Mesendoderm (in vitro differentiated cells): Measurements from ENCODE around the gene PITPNM1.

Experiments used
- DNase-seq: peaks from one replicate; pipeline ENCODE4 v3.0.0; 2013
- H2AK5ac ChIP-seq: 2 replicates; pipeline ENCODE4 v1.6.1; 2013; ENCODE audit warnings: low read length, inconsistent platforms
- H2BK120ac ChIP-seq: 2 replicates; pipeline ENCODE4 v1.6.1; 2013; ENCODE audit warnings: low read depth, mild to moderate bottlenecking, low read length, moderate library complexity, mixed read lengths
- H2BK15ac ChIP-seq: replicated peaks from 2 replicates; pipeline ENCODE4 v1.6.1; 2013; ENCODE audit warnings: low read depth, mild to moderate bottlenecking, moderate library complexity
- H2BK5ac ChIP-seq: 2 replicates; pipeline ENCODE4 v1.6.1; 2013; ENCODE audit warnings: low read length, inconsistent platforms
- H3K18ac ChIP-seq: 2 replicates; pipeline ENCODE4 v1.6.1; 2013; ENCODE audit warnings: mild to moderate bottlenecking, low read length, mixed read lengths
- H3K23ac ChIP-seq: one replicate; pipeline ENCODE4 v1.6.1; 2013; ENCODE audit warnings: low read length
- H3K27ac ChIP-seq: 2 replicates; pipeline ENCODE4 v1.5.1; 2013; ENCODE audit warnings: low read depth, mild to moderate bottlenecking, inconsistent platforms, low read length, moderate library complexity
- H3K27me3 ChIP-seq: 2 replicates; pipeline ENCODE4 v1.6.1; 2013; ENCODE audit warnings: low read length, control low read depth, mild to moderate bottlenecking, inconsistent platforms; ENCODE audit not compliant: insufficient read depth, poor library complexity
- H3K36me3 ChIP-seq: 2 replicates; pipeline ENCODE4 v1.6.1; 2013; ENCODE audit warnings: low read length, inconsistent platforms; ENCODE audit not compliant: control insufficient read depth, insufficient read depth
- H3K4ac ChIP-seq: one replicate; pipeline ENCODE4 v1.6.1; 2013; ENCODE audit warnings: low read depth, mild to moderate bottlenecking, low read length, moderate library complexity
- H3K4me1 ChIP-seq: 2 replicates; pipeline ENCODE4 v1.6.1; 2013; ENCODE audit warnings: low read depth, low read length, inconsistent platforms; ENCODE audit not compliant: control insufficient read depth
- H3K4me2 ChIP-seq: 2 replicates; pipeline ENCODE4 v1.6.1; 2013; ENCODE audit warnings: low read length
- H3K4me3 ChIP-seq: 2 replicates; pipeline ENCODE4 v1.5.1; 2013; ENCODE audit warnings: mild to moderate bottlenecking, low read length
- H3K56ac ChIP-seq: one replicate; pipeline ENCODE4 v1.6.1; 2013; ENCODE audit warnings: low read length
- H3K79me1 ChIP-seq: 2 replicates; pipeline ENCODE4 v1.6.1; 2013; ENCODE audit warnings: low read length, inconsistent platforms
- H3K79me2 ChIP-seq: 2 replicates; pipeline ENCODE4 v1.6.1; 2013; ENCODE audit warnings: mild to moderate bottlenecking, low read length; ENCODE audit not compliant: control insufficient read depth, insufficient read depth
- H3K9ac ChIP-seq: 2 replicates; pipeline ENCODE4 v1.6.1; 2013; ENCODE audit warnings: low read length, inconsistent platforms
- H4K5ac ChIP-seq: one replicate; pipeline ENCODE4 v1.6.1; 2013; ENCODE audit warnings: low read length
- H4K8ac ChIP-seq: one replicate; pipeline ENCODE4 v1.6.1; 2013; ENCODE audit warnings: low read depth, mild to moderate bottlenecking, control low read depth, low read length, moderate library complexity
- WGBS: extraction: QIAGEN DNeasy Blood & Tissue Kit; methylation state at CpG from one replicate; pipeline ENCODE4 v1.1.7; 2013; ENCODE audit warnings: low lambda C conversion rate, missing lambda C conversion rate; ENCODE audit not compliant: insufficient coverage; ENCODE audit errors: extremely low coverage; 5-methylcytosine and 5-hydroxymethylcytosine counted together

PITPNM1 gene

GRCh38 chr11:67464411-67465188 is 40.6 kb downstream of the PITPNM1 start:
- Histone ChIP-seq H3K4me1 (peaks cover 3% of the 10 kb centered on the region), H3K56ac (peak overlapping the region; percentile 99), H3K4ac (peak overlapping the region; percentile 66), H3K18ac (peak overlapping the region; percentile 75), H3K4me3 (peak overlapping the region; percentile 80), H3K27ac (peak overlapping the region; percentile 57), H3K9ac (peak overlapping the region; percentile 91), H4K5ac (no peak overlapping the region), H3K79me1 (peaks cover 2% of the 10 kb centered on the region), H2AK5ac (peak overlapping the region; percentile 67), H2BK120ac (no peak overlapping the region), H3K36me3 (no peaks in the 10 kb centered on the region), H4K8ac (peak overlapping the region; percentile 44), H2BK15ac (no peak overlapping the region), H3K4me2 (peak overlapping the region; percentile 91), H2BK5ac (no peak overlapping the region), H3K79me2 (no peaks in the 10 kb centered on the region), H3K23ac (no peak overlapping the region), H3K27me3 (no peaks in the 10 kb centered on the region)
- no CpG with 5 or more reads among the region's 56 CpGs for WGBS
- DNase-seq: peak; percentile 94

- H3K56ac ChIP-seq: peak overlapping the region; percentile 77
- no peak overlapping the region for H3K4me2 ChIP-seq
- no peaks in the 10 kb centered on the region for H3K79me2 ChIP-seq
- no peak overlapping the region for H3K18ac ChIP-seq
- no peak overlapping the region for H3K4me3 ChIP-seq
- no peak overlapping the region for H2BK15ac ChIP-seq
- no peak overlapping the region for H2BK5ac ChIP-seq
- H3K27ac ChIP-seq: no peak overlapping the region
- H3K36me3 ChIP-seq: no peaks in the 10 kb centered on the region
- H2AK5ac ChIP-seq: peak overlapping the region; percentile 96
- no peak for DNase-seq
- peak overlapping the region; percentile 62 for H3K9ac ChIP-seq
- no CpG with 5 or more reads among the region's 20 CpGs for WGBS
- H4K5ac ChIP-seq: no peak overlapping the region
- peaks cover 3% of the 10 kb centered on the region for H3K4me1 ChIP-seq
- no peak overlapping the region for H2BK120ac ChIP-seq
- no peak overlapping the region for H3K23ac ChIP-seq
- H4K8ac ChIP-seq: peak overlapping the region; percentile 44
- peaks cover 2% of the 10 kb centered on the region for H3K79me1 ChIP-seq
- H3K4ac ChIP-seq: peak overlapping the region; percentile 20
- no peaks in the 10 kb centered on the region for H3K27me3 ChIP-seq
Measured at GRCh38 chr11:67463680-67464410, 41.3 kb downstream of the PITPNM1 start.

- no peak overlapping the region for H4K5ac ChIP-seq
- H3K23ac ChIP-seq: no peak overlapping the region
- no peak overlapping the region for H2BK5ac ChIP-seq
- no peaks in the 10 kb centered on the region for H3K79me2 ChIP-seq
- no peak overlapping the region for H3K56ac ChIP-seq
- DNase-seq: no peak
- no peak overlapping the region for H4K8ac ChIP-seq
- no peak overlapping the region for H2AK5ac ChIP-seq
- no peak overlapping the region for H3K9ac ChIP-seq
- no peak overlapping the region for H3K4ac ChIP-seq
- H3K79me1 ChIP-seq: peaks cover under 1% of the 10 kb centered on the region
- H3K4me2 ChIP-seq: no peak overlapping the region
- H2BK120ac ChIP-seq: no peak overlapping the region
- peaks cover 1% of the 10 kb centered on the region for H3K4me1 ChIP-seq
- no CpG with 5 or more reads among the region's 10 CpGs for WGBS
- no peak overlapping the region for H3K4me3 ChIP-seq
- no peak overlapping the region for H2BK15ac ChIP-seq
- H3K27ac ChIP-seq: no peak overlapping the region
- no peak overlapping the region for H3K18ac ChIP-seq
- no peaks in the 10 kb centered on the region for H3K27me3 ChIP-seq
- H3K36me3 ChIP-seq: no peaks in the 10 kb centered on the region
Measured at GRCh38 chr11:67463186-67463585, 42.0 kb downstream of the PITPNM1 start.

DNA sequence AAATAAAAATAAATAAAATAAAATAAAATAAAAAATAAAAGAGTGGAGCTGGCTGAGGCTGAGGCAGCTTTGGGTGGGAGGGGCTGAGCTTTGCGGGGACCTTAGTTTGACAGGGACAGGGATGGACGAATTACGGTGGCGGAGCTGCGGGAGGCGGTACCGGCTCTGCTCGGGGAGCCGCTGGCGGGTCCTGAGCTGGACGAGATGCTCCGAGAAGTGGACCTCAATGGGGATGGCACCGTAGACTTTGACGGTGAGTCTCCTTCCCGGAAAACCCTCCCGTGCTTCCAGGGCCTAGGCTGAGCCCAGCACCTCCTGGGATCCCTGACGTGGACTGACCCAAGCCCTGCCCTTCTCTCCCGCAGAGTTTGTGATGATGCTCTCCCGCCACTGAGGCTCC is 46.9 kb downstream of the PITPNM1 start:
- H3K4me2 ChIP-seq: no peak overlapping the region
- H3K79me1 ChIP-seq: no peaks in the 10 kb centered on the region
- H2BK15ac ChIP-seq: no peak overlapping the region
- no peaks in the 10 kb centered on the region for H3K36me3 ChIP-seq
- no peaks in the 10 kb centered on the region for H3K27me3 ChIP-seq
- no peak overlapping the region for H3K27ac ChIP-seq
- DNase-seq: no peak
- H3K79me2 ChIP-seq: no peaks in the 10 kb centered on the region
- H2BK120ac ChIP-seq: no peak overlapping the region
- no peak overlapping the region for H4K5ac ChIP-seq
- no peak overlapping the region for H2AK5ac ChIP-seq
- H3K9ac ChIP-seq: no peak overlapping the region
- H3K4me3 ChIP-seq: no peak overlapping the region
- no peak overlapping the region for H3K23ac ChIP-seq
- no peaks in the 10 kb centered on the region for H3K4me1 ChIP-seq
- WGBS: no CpG with 5 or more reads among the region's 19 CpGs
- H3K4ac ChIP-seq: no peak overlapping the region
- no peak overlapping the region for H4K8ac ChIP-seq
- no peak overlapping the region for H3K56ac ChIP-seq
- no peak overlapping the region for H2BK5ac ChIP-seq
- no peak overlapping the region for H3K18ac ChIP-seq

GRCh38 chr11:67457453-67457852 is 47.7 kb downstream of the PITPNM1 start:
- H3K18ac ChIP-seq: no peak overlapping the region
- no peak for DNase-seq
- no peak overlapping the region for H4K5ac ChIP-seq
- no peak overlapping the region for H2BK120ac ChIP-seq
- no peak overlapping the region for H3K9ac ChIP-seq
- H2AK5ac ChIP-seq: no peak overlapping the region
- H3K4ac ChIP-seq: no peak overlapping the region
- no peak overlapping the region for H3K4me2 ChIP-seq
- no peak overlapping the region for H2BK15ac ChIP-seq
- no peak overlapping the region for H3K27ac ChIP-seq
- H3K36me3 ChIP-seq: no peaks in the 10 kb centered on the region
- no peak overlapping the region for H3K4me3 ChIP-seq
- H3K79me1 ChIP-seq: no peaks in the 10 kb centered on the region
- no peaks in the 10 kb centered on the region for H3K79me2 ChIP-seq
- H3K4me1 ChIP-seq: no peaks in the 10 kb centered on the region
- WGBS: no CpG with 5 or more reads among the region's 12 CpGs
- H3K27me3 ChIP-seq: no peaks in the 10 kb centered on the region
- H3K56ac ChIP-seq: no peak overlapping the region
- H2BK5ac ChIP-seq: no peak overlapping the region
- H4K8ac ChIP-seq: no peak overlapping the region
- H3K23ac ChIP-seq: no peak overlapping the region
